HG03175 (cell line): Measurements from ENCODE around the gene GRK3.
"Not testable (repeated sequence)": the region's sequence is repeated elsewhere in the genome, so short reads cannot be mapped to it uniquely, and the experiment has no call there.

Experiments used
- ATAC-seq: cut with Tn5 transposase; IDR thresholded peaks from one replicate; pipeline ENCODE4 v1.9.1; 2021; ENCODE audit warnings: mild to moderate bottlenecking, moderate library complexity; ENCODE audit not compliant: unreplicated experiment

GRK3 gene

GRCh38 chr22:25570486-25570885, 6.0 kb downstream of the GRK3 start:
- no peak for ATAC-seq

GRCh38 chr22:25571969-25572707, 7.7 kb downstream of the GRK3 start:
- ATAC-seq = not testable (repeated sequence)

GRCh38 chr22:25572708-25573171, 8.3 kb downstream of the GRK3 start:
- peak; percentile 64 for ATAC-seq

DNA sequence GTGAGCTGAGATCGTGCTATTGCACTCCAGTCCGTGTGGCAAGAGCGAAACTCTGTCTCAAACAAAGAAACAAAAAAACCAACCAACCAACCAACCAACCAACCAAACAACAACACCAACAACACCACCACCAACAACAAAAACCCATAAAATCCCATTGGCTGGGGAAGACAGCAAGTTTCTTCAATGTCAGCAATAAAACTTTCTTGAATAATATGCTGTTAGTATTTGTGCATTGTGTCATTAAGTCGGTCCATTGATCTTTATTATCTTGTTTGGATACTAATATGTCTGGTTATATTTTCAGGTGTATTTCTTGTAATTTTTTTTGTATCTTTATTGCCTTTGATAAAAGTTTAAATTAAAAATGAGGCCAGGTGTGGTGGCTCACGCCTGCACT, 9.4 kb downstream of the GRK3 start:
- ATAC-seq = no peak

DNA sequence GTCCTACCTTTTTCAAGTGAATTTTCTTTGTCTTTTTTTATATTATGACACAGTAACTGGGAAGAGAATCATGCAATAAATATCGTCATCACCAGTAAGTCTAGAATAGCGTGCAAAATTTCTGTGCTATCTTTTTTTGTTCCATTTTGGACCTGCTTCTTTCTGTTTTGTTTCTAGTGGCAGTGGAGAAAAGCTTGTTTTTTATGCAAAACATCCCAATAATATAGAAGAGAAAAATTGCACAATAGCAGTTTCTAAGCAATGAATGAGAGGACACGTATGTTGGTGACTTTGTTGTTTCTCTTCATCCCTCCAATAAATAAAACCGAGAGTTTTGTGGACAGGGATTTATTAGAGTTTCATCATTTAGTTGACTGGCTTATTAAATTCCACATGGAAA, 10.3 kb downstream of the GRK3 start:
- ATAC-seq = no peak

DNA sequence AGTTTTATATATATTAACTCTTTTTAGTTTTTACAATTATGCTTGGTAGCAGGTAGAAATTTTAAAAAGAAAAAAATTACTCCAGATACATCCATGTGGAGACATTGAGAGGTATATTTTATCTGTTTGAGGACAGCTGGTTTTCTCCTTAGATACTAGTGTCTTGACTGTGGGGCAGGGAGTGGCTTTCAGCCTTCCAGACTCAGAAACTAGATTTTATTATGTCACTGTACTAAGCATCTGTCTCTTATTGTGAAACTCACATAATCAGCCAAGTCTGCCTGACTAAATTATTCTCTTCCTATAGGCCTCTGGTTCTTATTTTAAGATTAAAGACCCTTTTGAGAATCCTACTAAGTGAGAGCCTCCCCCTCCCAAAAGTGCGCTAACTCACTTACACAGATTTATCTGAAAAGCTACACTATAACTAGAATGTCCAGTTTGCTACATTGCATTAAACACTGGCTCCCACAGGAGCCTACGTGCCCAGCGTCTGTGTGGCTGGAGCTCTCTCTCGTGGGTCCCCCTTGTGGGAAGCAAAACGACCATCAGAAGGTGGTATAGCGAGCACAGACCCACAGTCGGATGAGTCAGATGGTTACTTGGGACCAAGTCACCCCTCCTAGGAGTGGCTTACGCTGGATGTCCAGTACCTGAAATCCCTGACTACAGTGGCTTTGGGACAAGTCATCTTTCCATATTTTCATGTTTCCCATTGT, 11.4 kb downstream of the GRK3 start:
- not testable (repeated sequence) for ATAC-seq

DNA sequence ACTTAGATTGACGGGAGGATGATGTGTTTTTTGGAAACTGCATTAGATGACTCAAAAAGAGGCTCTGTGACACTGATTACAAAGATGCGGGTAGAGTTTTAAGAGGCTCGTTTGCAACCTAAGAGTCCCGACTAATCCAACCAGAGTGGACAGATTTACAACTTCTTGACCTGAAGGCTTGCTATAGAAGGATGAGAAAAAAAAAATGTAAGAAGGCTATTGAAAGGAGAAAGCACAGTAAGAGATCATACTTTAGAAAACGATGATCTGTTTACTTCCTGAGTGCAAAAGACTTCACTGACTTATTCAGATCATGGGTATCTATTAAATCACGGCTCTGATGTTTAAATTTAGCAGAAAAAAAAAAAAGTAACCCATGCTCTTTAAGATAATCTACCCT, 17.0 kb downstream of the GRK3 start:
- not testable (repeated sequence) for ATAC-seq

DNA sequence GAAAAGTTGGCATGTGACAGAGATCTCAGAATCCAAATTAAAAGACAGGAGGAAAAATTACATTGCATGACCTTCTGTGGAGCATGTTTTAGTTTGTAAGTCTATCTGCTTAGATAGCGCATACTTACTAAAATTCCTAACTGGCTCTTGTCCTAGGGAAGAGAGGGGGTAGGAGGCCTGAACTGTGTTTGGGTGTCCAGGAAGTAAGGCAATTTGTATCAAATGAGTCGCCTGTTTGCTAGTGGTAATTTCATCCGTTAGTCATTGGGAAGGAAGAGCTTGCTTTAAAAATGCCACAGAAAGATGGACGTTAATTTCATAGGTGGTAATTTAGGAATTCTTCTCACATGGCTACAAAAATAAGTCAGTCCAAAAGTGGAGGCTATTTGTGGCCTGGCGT, 18.5 kb downstream of the GRK3 start:
- no peak for ATAC-seq

DNA sequence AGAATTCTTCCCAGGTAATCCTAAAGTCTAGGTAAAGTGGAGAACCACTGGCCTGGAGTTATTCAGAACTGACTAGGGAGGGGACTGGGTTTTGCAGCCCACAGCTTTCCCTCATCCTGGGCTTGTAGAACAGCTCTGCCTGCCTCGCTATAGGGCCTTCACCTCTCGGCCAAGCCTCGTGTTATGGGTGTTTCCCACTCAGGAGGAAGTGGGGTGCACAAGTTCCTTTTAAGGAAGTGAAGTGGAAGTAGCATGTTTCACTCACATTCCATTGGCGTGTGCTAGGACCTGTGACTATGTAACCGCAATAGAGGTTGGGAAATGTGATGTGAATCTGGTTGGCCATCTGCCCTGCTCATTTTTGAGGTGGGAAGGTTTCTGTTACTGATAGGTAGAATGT, 20.5 kb downstream of the GRK3 start:
- not testable (repeated sequence) for ATAC-seq

DNA sequence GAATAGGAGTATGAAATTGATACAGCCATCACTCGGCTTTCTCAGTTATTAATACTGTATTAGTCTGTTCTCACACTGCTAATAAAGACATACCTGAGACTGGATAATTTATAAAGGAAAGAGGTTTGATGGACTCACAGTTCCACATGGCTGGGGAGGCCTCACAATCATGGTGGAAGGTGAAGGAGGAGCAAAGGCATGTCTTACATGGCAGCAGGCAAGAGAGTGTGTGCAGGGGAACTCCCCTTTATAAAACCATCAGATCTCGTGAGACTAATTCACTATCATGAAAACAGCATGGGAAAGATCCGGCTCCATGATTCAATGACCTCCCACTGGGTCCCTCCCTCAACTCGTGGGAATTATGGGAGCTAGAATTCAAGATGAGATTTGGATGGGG, 25.2 kb downstream of the GRK3 start:
- not testable (repeated sequence) for ATAC-seq

DNA sequence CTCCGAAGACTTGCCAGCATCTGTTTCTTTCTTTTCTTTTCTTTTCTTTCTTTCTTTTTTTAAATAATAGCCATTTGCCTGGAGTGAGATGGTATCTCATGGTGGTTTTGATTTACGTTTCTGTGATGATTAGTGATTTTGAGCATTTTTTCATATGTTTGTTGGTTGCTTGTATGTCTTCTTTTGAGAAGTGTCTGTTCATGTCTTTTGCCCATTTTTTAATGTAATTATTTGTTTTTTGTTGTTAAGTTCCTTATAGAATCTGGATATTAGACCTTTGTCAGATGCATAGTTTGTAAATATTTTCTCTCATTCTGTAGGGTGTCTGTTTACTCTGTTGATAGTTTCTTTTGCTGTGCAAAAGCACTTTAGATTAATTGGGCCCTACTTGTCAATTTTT, 28.8 kb downstream of the GRK3 start:
- not testable (repeated sequence) for ATAC-seq

DNA sequence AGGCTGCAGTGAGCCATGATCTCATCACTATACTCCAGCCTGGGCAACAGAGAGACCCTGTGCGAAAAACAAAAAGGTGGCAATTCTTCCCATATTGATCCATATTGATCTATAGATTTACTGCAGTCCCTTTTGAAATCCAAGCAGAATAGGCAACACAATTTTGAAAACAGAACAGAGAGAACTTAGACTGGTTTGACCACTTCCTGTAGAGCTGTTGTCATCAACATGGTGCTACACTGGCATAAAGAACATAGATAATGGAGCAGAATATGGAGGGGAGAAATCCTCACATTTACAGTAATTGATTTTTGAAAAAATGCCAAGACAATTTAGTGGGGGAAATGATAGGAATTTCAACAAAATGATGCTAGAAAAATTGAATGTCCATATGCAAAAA, 34.1 kb downstream of the GRK3 start:
- no peak for ATAC-seq

DNA sequence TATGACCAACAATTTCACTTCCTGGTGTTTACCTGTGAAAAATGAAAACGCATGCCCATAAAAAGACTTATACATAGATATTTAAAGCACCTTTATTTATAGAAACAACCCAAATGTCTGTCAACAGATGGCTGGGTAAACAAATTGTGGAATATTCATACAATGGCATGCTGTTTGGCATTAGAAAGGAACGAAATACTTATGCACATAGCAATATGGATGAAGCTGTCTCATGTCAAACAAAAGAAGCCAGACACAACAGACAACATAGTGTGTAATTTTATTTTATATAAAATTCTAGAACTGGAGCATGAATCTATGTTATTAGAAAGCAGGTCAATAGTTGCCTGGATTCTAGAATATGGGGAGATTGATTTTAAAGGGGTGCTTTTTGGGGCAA, 38.0 kb downstream of the GRK3 start:
- ATAC-seq = no peak

DNA sequence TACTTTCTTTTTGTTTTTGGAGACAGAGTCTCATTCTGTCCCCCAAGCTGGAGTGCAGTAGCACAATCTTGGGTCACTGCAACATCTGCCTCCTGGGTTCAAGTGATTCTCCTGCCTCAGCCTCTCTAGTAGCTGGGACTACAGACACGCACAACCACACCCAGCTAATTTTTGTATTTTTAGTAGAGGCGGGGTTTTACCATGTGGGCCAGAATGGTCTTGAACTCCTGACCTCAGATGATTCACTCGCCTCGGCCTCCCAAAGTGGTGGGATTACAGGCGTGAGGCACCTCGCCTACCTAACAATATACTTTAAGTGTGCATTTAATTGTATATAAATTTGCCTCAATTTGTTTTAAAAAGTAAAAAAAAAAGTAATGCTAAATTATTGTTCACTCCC, 38.4 kb downstream of the GRK3 start:
- ATAC-seq = no peak

GRCh38 chr22:25605146-25605545, 40.7 kb downstream of the GRK3 start:
- not testable (repeated sequence) for ATAC-seq

DNA sequence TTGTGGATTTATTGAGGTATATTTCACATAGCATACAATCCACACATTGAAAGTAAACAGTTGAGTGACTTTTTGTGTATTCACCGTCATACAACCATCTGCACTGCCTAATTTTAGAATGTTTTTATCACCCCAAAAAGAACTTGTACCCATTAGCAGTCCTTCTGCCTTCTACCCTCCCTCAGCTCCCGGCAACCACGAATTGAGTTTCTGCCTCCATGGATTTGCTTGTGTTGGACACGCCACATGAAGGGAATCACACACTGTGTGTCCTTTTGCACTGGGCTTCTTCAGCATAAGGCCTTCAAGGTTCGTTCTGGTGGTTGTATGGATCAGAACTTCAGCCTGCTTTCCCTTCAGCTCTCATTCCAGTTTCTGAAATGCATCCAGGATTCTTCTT, 41.1 kb downstream of the GRK3 start:
- not testable (repeated sequence) for ATAC-seq

DNA sequence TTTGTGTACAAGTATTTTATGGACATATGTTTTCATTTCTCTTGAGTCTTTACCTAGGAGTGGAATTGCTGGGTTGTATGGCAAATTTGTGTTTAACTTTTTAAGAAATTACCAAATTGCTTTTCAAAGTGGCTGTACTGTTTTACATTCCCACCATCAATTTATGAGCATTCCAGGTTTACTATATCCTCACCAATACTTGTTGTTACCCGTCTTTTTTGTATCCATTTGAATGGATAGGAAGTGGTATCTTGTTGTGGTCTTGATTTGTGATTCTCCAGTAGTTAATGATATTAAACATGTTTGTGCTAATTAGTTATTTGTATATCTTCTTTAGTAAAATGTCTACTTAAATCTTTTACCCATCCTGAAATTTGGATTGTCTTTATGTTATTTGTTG, 46.8 kb downstream of the GRK3 start:
- not testable (repeated sequence) for ATAC-seq

GRCh38 chr22:25613131-25613530, 48.7 kb downstream of the GRK3 start:
- not testable (repeated sequence) for ATAC-seq

DNA sequence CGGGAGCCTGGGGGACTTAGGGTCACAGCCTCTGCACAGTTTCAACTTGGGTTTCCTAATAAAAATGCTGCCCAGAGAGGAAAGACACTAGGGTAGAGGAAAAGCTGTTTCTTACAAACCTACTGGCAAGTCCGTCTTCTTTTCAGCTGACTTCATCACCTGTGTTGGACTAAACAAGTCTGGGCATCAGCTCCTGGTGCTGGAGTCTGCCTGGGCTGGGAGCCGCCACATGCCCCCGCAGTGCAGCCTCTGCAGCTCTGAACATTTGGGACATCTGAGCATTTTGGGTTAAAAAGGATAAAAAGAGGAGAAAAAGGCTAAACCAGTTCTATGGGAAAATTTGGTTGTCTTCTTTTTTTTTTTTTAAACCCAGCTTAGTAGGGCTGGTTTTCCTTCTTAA, 49.1 kb downstream of the GRK3 start:
- not testable (repeated sequence) for ATAC-seq

DNA sequence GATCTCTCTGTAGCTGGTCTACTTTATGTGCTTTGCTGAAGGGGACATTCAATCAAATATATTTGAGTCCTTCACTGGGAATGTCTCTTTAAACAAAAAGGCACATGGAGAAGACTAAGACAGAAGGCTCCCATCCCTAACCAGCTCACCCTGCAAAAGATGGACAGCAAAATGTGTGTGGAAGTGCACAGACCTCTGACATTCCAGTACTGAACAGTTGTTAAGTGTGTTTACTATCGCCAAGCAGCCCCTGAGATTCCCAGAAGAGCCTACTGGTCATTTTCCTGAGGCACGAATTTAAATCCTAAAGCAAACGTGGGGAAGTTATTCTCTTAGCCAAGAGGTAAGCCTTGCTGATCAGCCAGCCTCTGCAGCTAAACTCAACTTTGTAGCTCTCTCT, 50.3 kb downstream of the GRK3 start:
- not testable (repeated sequence) for ATAC-seq

DNA sequence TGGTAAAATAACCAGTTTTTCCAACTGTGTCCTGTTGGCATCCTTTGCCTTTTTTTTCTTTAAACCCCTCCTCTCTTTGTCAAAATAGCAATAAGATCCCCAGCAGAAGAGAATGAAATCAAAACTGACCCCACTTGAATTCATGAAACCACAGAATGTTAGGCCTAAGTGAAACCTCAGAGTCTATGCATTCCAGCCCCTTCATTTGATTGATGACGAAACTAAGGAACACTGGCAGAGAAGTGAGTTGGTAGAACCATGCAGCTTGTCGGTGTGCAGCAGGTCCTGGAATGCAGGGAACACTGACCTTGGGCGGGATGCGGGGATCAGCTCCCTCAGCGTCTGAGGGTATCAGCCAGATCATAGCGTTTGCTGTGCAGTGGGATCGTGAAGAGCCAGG, 57.5 kb downstream of the GRK3 start:
- ATAC-seq = no peak

GRCh38 chr22:25623310-25623734, 58.8 kb downstream of the GRK3 start:
- peak; percentile 80 for ATAC-seq
